PC-9 (cell line): Measurements from ENCODE around the gene PARN. TPM values are rescaled to one million over a fixed set of nuclear protein-coding genes. Genes with fewer than 3 reads are reported as not detected.
"Not testable (repeated sequence)": the region's sequence is repeated elsewhere in the genome, so short reads cannot be mapped to it uniquely, and the experiment has no call there.

Source experiments
- BruUV-seq: library from RNA; stranded (reverse); fragments of 400-500 nt; replicated peaks from 2 replicates; lab custom pipeline; 2021; lab: Mats Ljungman, UMichigan
- CTCF ChIA-PET: fragments of 300-600 bp; sonication (Branson Sonifier 250); formaldehyde crosslinking; loops from one replicate; lab custom pipeline; 2022; ENCODE audit warnings: antibody characterized with exemption; lab: Charles Lee
- POLR2A ChIA-PET: fragments of 300-600 bp; sonication (Branson Sonifier 250); formaldehyde crosslinking; loops from one replicate; lab custom pipeline; 2022; ENCODE audit warnings: antibody characterized with exemption; ENCODE audit not compliant: unreplicated experiment; lab: Charles Lee
- DNase-seq, 2 experiments: peaks; one replicate each; pipeline versions ENCODE4 v3.0.0 to v3.0.0-alpha.2; 2015 to 2022; ENCODE audit warnings: mixed read lengths in 1 of 2
- H2AFZ ChIP-seq: fragments of 200-600 bp; sonication (generic); 2 replicates; pipeline ENCODE4 v1.8.1; 2017; ENCODE audit warnings: antibody characterized with exemption
- H3F3A ChIP-seq: fragments of 200-600 bp; sonication (generic); 2 replicates; pipeline ENCODE4 v1.8.1; 2017; ENCODE audit warnings: antibody characterized with exemption, mild to moderate bottlenecking, low read depth; ENCODE audit not compliant: insufficient read depth
- H3K27ac ChIP-seq: fragments of 200-600 bp; sonication (generic); 2 replicates; pipeline ENCODE4 v1.6.1; 2016; ENCODE audit warnings: mixed run types
- H3K27me3 ChIP-seq: fragments of 200-600 bp; sonication (generic); 2 replicates; pipeline ENCODE4 v1.6.1; 2016; ENCODE audit warnings: low read depth, mixed run types; ENCODE audit not compliant: insufficient read depth
- H3K36me3 ChIP-seq: fragments of 200-600 bp; sonication (generic); 2 replicates; pipeline ENCODE4 v1.6.1; 2016; ENCODE audit warnings: low read depth, mixed run types
- H3K4me1 ChIP-seq: fragments of 200-600 bp; sonication (generic); replicated peaks from 2 replicates; pipeline ENCODE4 v1.6.1; 2016; ENCODE audit warnings: mixed run types; ENCODE audit not compliant: insufficient read depth
- H3K4me2 ChIP-seq: fragments of 200-600 bp; sonication (generic); 2 replicates; pipeline ENCODE4 v1.6.1; 2017; ENCODE audit warnings: mixed run types
- H3K4me3 ChIP-seq: fragments of 200-600 bp; sonication (generic); 2 replicates; pipeline ENCODE4 v1.6.1; 2016; ENCODE audit warnings: mixed run types
- H3K79me2 ChIP-seq: fragments of 200-600 bp; sonication (generic); 2 replicates; pipeline ENCODE4 v1.6.1; 2017; ENCODE audit warnings: low read depth, mixed run types
- H3K9me2 ChIP-seq: fragments of 200-600 bp; sonication (generic); 2 replicates; pipeline ENCODE4 v1.8.1; 2017; ENCODE audit warnings: mild to moderate bottlenecking; ENCODE audit not compliant: insufficient read depth
- H3K9me3 ChIP-seq: fragments of 200-600 bp; sonication (generic); 2 replicates; pipeline ENCODE4 v1.8.1; 2016; ENCODE audit warnings: low read depth; ENCODE audit not compliant: insufficient read depth
- H4K20me1 ChIP-seq: fragments of 200-600 bp; sonication (generic); 2 replicates; pipeline ENCODE4 v1.8.1; 2017; ENCODE audit not compliant: insufficient read depth
- EZH2 ChIP-seq: fragments of 200-600 bp; sonication (generic); IDR thresholded peaks from 2 replicates; pipeline ENCODE4 v1.8.0; 2017; ENCODE audit warnings: antibody characterized with exemption, low read depth
- intact Hi-C: fragments of 100-400 bp; cut with micrococcal nuclease; formaldehyde crosslinking; loops from one replicate; pipeline ENCODE4 v1.10.0; 2022; ENCODE audit not compliant: unreplicated experiment
- total RNA-seq: library from RNA; stranded (reverse); gene quantifications from 2 replicates; pipeline ENCODE4 v1.2.3, GENCODE V29; 2021
- TF ChIP-seq, protein P1 (sequence below): fragments of 200-600 bp; sonication (generic); conservative IDR thresholded peaks from 2 replicates; pipeline ENCODE4 v1.6.1; 2017; ENCODE audit warnings: mixed run types, antibody characterized with exemption, mild to moderate bottlenecking, moderate library complexity

PARN gene
- total RNA-seq, 1 experiment from 2014 or later = 53.0 TPM

GRCh38 chr16:14632693-14633569 is 2.9 kb upstream of the PARN start, which contains the start of gene BFAR:
Gene BFAR, plus strand, starts transcription at chr16:14632951. Its CDS starts 11,396 bp downstream, at chr16:14644347.
- Histone ChIP-seq H3K4me1 (peaks cover 33% of the 10 kb centered on the region), H3K9me3 (no peaks in the 10 kb centered on the region), H2AFZ (peak within 1 kb of the TSS; percentile 87), H3K9me2 (no peaks in the 10 kb centered on the region), H3K4me3 (peak within 1 kb of the TSS; percentile 88), H3F3A (peaks cover 18% of the 10 kb centered on the region), H3K27ac (peak within 1 kb of the TSS; percentile 69), H3K79me2 (peaks cover 72% of the 10 kb centered on the region), H4K20me1 (peaks cover 37% of the 10 kb centered on the region), H3K36me3 (peaks cover 10% of the 10 kb centered on the region; the same call in 1 of the 2 replicates), H3K4me2 (peak within 1 kb of the TSS; percentile 99), H3K27me3 (no peaks in the 10 kb centered on the region)
- BruUV-seq = TSS peak; percentile 24
- intact Hi-C loops = no loop called here
- DNase-seq = peak; percentile 87 to 99
- no peak for TF ChIP-seq EZH2
- TF ChIP-seq, protein P1, sequence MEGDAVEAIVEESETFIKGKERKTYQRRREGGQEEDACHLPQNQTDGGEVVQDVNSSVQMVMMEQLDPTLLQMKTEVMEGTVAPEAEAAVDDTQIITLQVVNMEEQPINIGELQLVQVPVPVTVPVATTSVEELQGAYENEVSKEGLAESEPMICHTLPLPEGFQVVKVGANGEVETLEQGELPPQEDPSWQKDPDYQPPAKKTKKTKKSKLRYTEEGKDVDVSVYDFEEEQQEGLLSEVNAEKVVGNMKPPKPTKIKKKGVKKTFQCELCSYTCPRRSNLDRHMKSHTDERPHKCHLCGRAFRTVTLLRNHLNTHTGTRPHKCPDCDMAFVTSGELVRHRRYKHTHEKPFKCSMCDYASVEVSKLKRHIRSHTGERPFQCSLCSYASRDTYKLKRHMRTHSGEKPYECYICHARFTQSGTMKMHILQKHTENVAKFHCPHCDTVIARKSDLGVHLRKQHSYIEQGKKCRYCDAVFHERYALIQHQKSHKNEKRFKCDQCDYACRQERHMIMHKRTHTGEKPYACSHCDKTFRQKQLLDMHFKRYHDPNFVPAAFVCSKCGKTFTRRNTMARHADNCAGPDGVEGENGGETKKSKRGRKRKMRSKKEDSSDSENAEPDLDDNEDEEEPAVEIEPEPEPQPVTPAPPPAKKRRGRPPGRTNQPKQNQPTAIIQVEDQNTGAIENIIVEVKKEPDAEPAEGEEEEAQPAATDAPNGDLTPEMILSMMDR = no peak
- ChIA-PET CTCF (interaction anchor here (0.7 kb wide), 1 partner anchor 389 kb away, joined by 3 read pairs; no protein-coding TSS in a partner anchor), POLR2A (interaction anchor here (0.5 kb wide), 1 partner anchor 521 kb away, joined by 3 read pairs; no protein-coding TSS in a partner anchor)

DNA sequence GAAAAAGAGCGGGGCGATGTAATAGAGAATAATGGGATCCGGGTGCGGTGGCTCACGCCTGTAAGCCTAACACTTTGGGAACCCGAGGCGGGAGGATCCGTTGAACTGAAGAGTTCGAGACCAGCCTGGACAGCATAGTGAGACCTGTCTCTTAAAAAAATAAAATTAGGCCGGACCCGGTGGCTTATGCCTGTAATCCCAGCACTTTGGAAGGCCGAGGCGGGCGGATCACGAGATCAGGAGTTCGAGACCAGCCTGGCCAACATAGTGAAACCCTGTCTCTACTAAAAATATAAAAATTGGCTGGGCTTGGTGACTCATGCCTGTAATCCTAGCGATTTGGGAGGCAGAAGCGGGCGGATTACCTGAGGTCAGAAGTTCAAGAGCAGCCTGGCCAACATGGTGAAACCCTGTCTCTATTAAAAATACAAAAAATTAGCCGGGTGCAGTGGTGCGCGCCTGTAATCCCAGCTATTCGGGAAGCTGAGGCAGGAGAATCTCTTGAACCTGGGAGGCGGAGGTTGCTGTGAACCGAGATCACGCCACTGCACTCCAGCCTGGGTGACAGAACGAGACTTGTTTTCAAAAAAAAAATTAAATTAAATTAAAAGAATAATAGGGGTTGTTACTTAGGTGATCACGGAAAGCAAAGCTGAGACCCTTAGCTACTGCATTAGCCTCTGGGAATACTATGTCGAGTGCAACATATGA is 715 bp upstream of the PARN start:
- Histone ChIP-seq H2AFZ (peak overlapping the region; percentile 61; the same call in 1 of the 2 replicates), H3K27ac (peak overlapping the region; percentile 76), H3K4me2 (peak overlapping the region; percentile 45), H3F3A (peaks cover 18% of the 10 kb centered on the region), H3K79me2 (peaks cover 52% of the 10 kb centered on the region), H4K20me1 (peaks cover 17% of the 10 kb centered on the region), H3K36me3 (peaks cover 17% of the 10 kb centered on the region), H3K4me1 (peaks cover 33% of the 10 kb centered on the region)
- H3K27me3 ChIP-seq, BruUV-seq, H3K4me3 ChIP-seq, intact Hi-C loops, DNase-seq, H3K9me3 ChIP-seq, CTCF ChIA-PET, H3K9me2 ChIP-seq: not testable (repeated sequence)
- POLR2A ChIA-PET = interaction anchor here (0.6 to 0.9 kb wide), 4 partner anchors 62 to 813 kb away, joined by 3 to 7 read pairs (median 4); no protein-coding TSS in a partner anchor

DNA sequence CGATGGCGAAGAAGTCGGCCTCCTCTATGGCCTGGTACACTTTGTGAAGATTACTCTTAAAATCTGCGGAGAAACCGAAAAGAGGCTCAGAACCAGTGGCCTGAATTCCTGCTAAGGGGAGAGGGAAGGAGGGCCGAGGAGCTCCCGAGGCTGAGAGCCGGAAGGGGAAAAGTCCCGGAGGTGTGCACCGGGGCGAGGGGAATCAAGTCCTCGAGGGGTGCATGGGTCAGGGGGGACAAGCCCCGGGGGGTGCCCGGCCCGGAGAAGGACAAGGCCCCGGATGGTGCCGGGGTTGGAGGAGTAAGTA is 495 bp downstream of the PARN start:
- no peaks in the 10 kb centered on the region for H3K9me2 ChIP-seq
- H3K27ac ChIP-seq = peak overlapping the region; percentile 76
- H3K4me3 ChIP-seq = peak overlapping the region; percentile 92
- POLR2A ChIA-PET = no interaction called here
- H4K20me1 ChIP-seq = peaks cover 5% of the 10 kb centered on the region
- peaks cover 40% of the 10 kb centered on the region for H3K79me2 ChIP-seq
- intact Hi-C loops = no loop called here
- CTCF ChIA-PET = interaction anchor here (0.6 kb wide), 1 partner anchor 67 kb away, joined by 6 read pairs; no protein-coding TSS in a partner anchor
- H3K4me2 ChIP-seq = peak overlapping the region; percentile 97
- BruUV-seq = TSS peak; percentile 9
- H3F3A ChIP-seq = peaks cover 13% of the 10 kb centered on the region
- no peaks in the 10 kb centered on the region for H3K27me3 ChIP-seq
- H3K9me3 ChIP-seq = no peaks in the 10 kb centered on the region
- TF ChIP-seq, protein P1 = no peak
- TF ChIP-seq EZH2 = no peak
- H2AFZ ChIP-seq = peak overlapping the region; percentile 88
- H3K4me1 ChIP-seq = peaks cover 33% of the 10 kb centered on the region
- no peak for DNase-seq
- H3K36me3 ChIP-seq = peaks cover 17% of the 10 kb centered on the region
